H1 (cell line): ENCODE data around the gene ARHGAP32. TPM values are rescaled to one million over a fixed set of nuclear protein-coding genes. Genes with fewer than 3 reads are reported as not detected.

Experiments
- NRF1 ChIP-seq: IDR thresholded peaks from 2 replicates; pipeline ENCODE4 v1.6.1; 2011; ENCODE audit warnings: mild to moderate bottlenecking, low read depth, low read length, improper control_type of control experiment
- SIX5 ChIP-seq: IDR thresholded peaks from 2 replicates; pipeline ENCODE4 v1.6.1; 2011; ENCODE audit warnings: mild to moderate bottlenecking, low read depth, low read length
- polyA plus RNA-seq, 7 experiments: library from polyadenylated mRNA; depleted of rRNA in 3 of 7; stranded (reverse) in 5 of 7; unstranded in 2 of 7; fragments of >200 nt in 5 of 7; fragments of 200-250 nt in 2 of 7; gene quantifications; 1 replicate in 5 of 7; 2 replicates in 1 of 7; 4 replicates in 1 of 7; pipeline versions ENCODE4 v1.2.1 to v1.2.3, GENCODE V29; 2011 to 2013; ENCODE audit warnings: missing spikeins in 2 of 7, mixed read lengths in 2 of 7
- total RNA-seq: library from RNA; stranded (reverse); fragmentation: NEBNext Ultra II Directional; extraction: Animal tissue kit (Norgen Biotek cat#: 25700); gene quantifications from 2 replicates; pipeline ENCODE4 v1.2.1, GENCODE V29; 2021
- TF ChIP-seq, protein P1 (sequence below): IDR thresholded peaks from 2 replicates; pipeline ENCODE4 v1.6.1; 2012; ENCODE audit warnings: inconsistent platforms

The ARHGAP32 gene
- total and polyA plus RNA-seq, 2 of the 8 experiments (the other 6 are each of a cell fraction or from before 2014, with no cell fraction given) = 13.7 to 30.0 TPM

DNA sequence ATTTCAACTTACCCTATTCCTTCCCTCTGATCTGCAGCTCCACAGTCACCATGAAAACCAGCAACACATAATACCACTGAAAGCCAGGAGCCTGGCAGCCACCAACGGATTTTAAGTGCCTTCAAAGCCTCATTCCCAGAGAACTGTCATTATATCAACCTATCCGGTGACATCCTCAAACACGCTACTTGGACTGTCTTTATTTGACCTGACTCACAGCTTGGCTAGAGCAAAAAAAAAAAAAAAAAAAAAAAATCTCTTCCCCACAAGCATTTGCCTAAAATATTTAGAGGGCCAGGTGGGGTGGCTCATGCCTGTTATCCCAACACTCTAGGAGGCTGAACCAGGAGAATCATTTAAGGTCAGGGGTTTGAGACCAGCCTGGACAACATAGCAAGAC is 32.4 kb upstream of the ARHGAP32 start (continued):
- TF ChIP-seq, protein P1, sequence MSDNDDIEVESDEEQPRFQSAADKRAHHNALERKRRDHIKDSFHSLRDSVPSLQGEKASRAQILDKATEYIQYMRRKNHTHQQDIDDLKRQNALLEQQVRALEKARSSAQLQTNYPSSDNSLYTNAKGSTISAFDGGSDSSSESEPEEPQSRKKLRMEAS = no peak
- TF ChIP-seq SIX5 (no peak), NRF1 (no peak)
